K562 (cell line): ENCODE results near the gene PFDN4. TPM values are rescaled to one million over a fixed set of nuclear protein-coding genes. Genes with fewer than 3 reads are reported as not detected.
A peak's percentile ranks its signal among the peaks of the same experiment; 100 is the strongest.

Experiments
- ATAC-seq: fragments of 200-7000 bp; cut with Tn5 transposase; 3 replicates; pipeline ENCODE4 v1.9.1; 2020; ENCODE audit warnings: moderate library complexity
- BruUV-seq: library from RNA; stranded (reverse); fragments of 400-500 nt; replicated peaks from 2 replicates; lab custom pipeline; 2021; lab: Mats Ljungman, UMichigan
- CTCF ChIA-PET: fragments of 300-600 bp; formaldehyde crosslinking; extraction: SDS; loops from one replicate; lab custom pipeline; 2021; ENCODE audit warnings: low intra/inter-chr PET ratio; lab: Yijun Ruan, JAX
- POLR2A ChIA-PET: fragments of 300-600, 350-650 bp; sonication (Branson Sonifier 250); formaldehyde crosslinking; extraction: SDS; loops from one replicate; lab custom pipeline; 2021; ENCODE audit warnings: antibody characterized with exemption, inconsistent platforms; lab: Yijun Ruan, JAX
- DNase-seq, 4 experiments: peaks; one replicate each; pipeline versions ENCODE4 v3.0.0 to v3.0.0-alpha.2; 2011 to 2018; ENCODE audit warnings: low spot score in 3 of 4, mixed read lengths in 3 of 4; ENCODE audit errors: extremely low read depth in 1 of 4
- FAIRE-seq: peaks from 2 replicates; lab custom pipeline; 2011; peaks lifted over from hg19 to GRCh38; lab: Jason Lieb, UNC
- H2AFZ ChIP-seq: 2 replicates; pipeline ENCODE4 v1.6.0; 2011; ENCODE audit warnings: low read depth, low read length, control low read depth, inconsistent platforms
- H3K27ac ChIP-seq: fragments of 200-600 bp; 3 replicates; pipeline ENCODE4 v1.8.0; 2011; ENCODE audit warnings: low read depth, mild to moderate bottlenecking, control low read depth, inconsistent platforms, low read length, moderate library complexity, mixed read lengths; ENCODE audit errors: extremely low read depth
- H3K27me3 ChIP-seq, 2 experiments: fragments of 300-600 bp in 1 of 2; 2 replicates in 1 of 2; 3 replicates in 1 of 2; pipeline versions ENCODE4 v1.6.0 to v1.8.0; 2011; ENCODE audit warnings: inconsistent platforms in 2 of 2, low read length in 2 of 2, mild to moderate bottlenecking in 1 of 2, mixed read lengths in 1 of 2, moderate library complexity in 1 of 2; ENCODE audit not compliant: control insufficient read depth in 2 of 2, insufficient read depth in 2 of 2
- H3K36me3 ChIP-seq: fragments of 300-600 bp; 3 replicates; pipeline ENCODE4 v1.8.0; 2011; ENCODE audit warnings: mild to moderate bottlenecking, low read length, inconsistent platforms; ENCODE audit not compliant: control insufficient read depth, insufficient read depth
- H3K4me1 ChIP-seq, 2 experiments: fragments of 200-600 bp in 1 of 2; replicated peaks in 1 of 2; 2 replicates in 1 of 2; 3 replicates in 1 of 2; pipeline versions ENCODE4 v1.5.1 to v1.8.0; 2011; ENCODE audit warnings: inconsistent platforms in 2 of 2, low read length in 2 of 2, mild to moderate bottlenecking in 1 of 2, mixed read lengths in 1 of 2, moderate library complexity in 1 of 2; ENCODE audit not compliant: control insufficient read depth in 2 of 2, insufficient read depth in 2 of 2
- H3K4me2 ChIP-seq: 2 replicates; pipeline ENCODE4 v1.6.1; 2011; ENCODE audit warnings: low read length, control low read depth, inconsistent platforms, mixed read lengths; ENCODE audit not compliant: insufficient read depth
- H3K4me3 ChIP-seq: fragments of 200-600 bp; sonication (generic), shearing (Covaris generic); 2 replicates; pipeline ENCODE4 v1.5.1; 2016; ENCODE audit warnings: control low read depth, inconsistent platforms
- H3K79me2 ChIP-seq: fragments of 200-600 bp; 3 replicates; pipeline ENCODE4 v1.8.0; 2011; ENCODE audit warnings: low read length, inconsistent platforms; ENCODE audit not compliant: control insufficient read depth, insufficient read depth
- H3K9ac ChIP-seq, 2 experiments: 2 replicates each; pipeline versions ENCODE4 v1.6.0 to v1.6.1; 2011; ENCODE audit warnings: low read depth in 2 of 2, low read length in 2 of 2, control low read depth in 1 of 2, inconsistent platforms in 1 of 2, mild to moderate bottlenecking in 1 of 2, mixed read lengths in 1 of 2; ENCODE audit not compliant: insufficient read depth in 1 of 2
- H3K9me1 ChIP-seq: one replicate; pipeline ENCODE4 v1.6.0; 2011; ENCODE audit warnings: inconsistent platforms, mild to moderate bottlenecking, low read length, moderate library complexity; ENCODE audit not compliant: control insufficient read depth, insufficient read depth
- H3K9me3 ChIP-seq: replicated peaks from 2 replicates; pipeline ENCODE4 v1.5.1; 2011; ENCODE audit warnings: low read depth, low read length, inconsistent platforms; ENCODE audit not compliant: control insufficient read depth, insufficient read depth
- H4K20me1 ChIP-seq: replicated peaks from 2 replicates; pipeline ENCODE4 v1.6.1; 2011; ENCODE audit warnings: low read length, inconsistent platforms, mixed read lengths; ENCODE audit not compliant: control insufficient read depth, insufficient read depth
- CTCF ChIP-seq, 3 experiments: IDR thresholded peaks in 2 of 3; conservative IDR thresholded peaks in 1 of 3; 2 replicates each; pipeline ENCODE4 v1.5.1; 2011 to 2012; ENCODE audit warnings: low read length in 3 of 3, mild to moderate bottlenecking in 3 of 3, control low read depth in 2 of 3, improper control_type of control experiment in 1 of 3, inconsistent platforms in 1 of 3, low read depth in 1 of 3, mixed read lengths in 1 of 3, moderate library complexity in 1 of 3; ENCODE audit not compliant: insufficient read depth in 2 of 3
- EWSR1 ChIP-seq: fragments of 450-650 bp; IDR thresholded peaks from 2 replicates; pipeline ENCODE4 v1.6.1; 2018; ENCODE audit warnings: borderline replicate concordance, mild to moderate bottlenecking, low read depth, moderate library complexity; ENCODE audit not compliant: partially characterized antibody
- MAFG ChIP-seq: fragments of 450-650 bp; conservative IDR thresholded peaks from 2 replicates; pipeline ENCODE4 v1.6.1; 2016; ENCODE audit warnings: missing genetic modification characterization, missing compliant biosample characterization
- MYBL2 ChIP-seq, 2 experiments: fragments of 450-650 bp in 1 of 2; sonication (generic) in 1 of 2; formaldehyde crosslinking in 1 of 2; IDR thresholded peaks; 2 replicates each; pipeline versions ENCODE4 v1.6.1 to v1.8.1; 2017 to 2022; ENCODE audit warnings: borderline replicate concordance in 1 of 2, inconsistent platforms in 1 of 2, low read depth in 1 of 2, mild to moderate bottlenecking in 1 of 2, missing genetic modification reagents in 1 of 2, moderate library complexity in 1 of 2
- NCOR1 ChIP-seq: fragments of 450-650 bp; IDR thresholded peaks from 2 replicates; pipeline ENCODE4 v1.6.1; 2016; ENCODE audit warnings: mild to moderate bottlenecking, moderate library complexity
- NELFE ChIP-seq: IDR thresholded peaks from 2 replicates; pipeline ENCODE4 v1.6.1; 2011; ENCODE audit warnings: mild to moderate bottlenecking; ENCODE audit not compliant: insufficient read depth, insufficient read length
- PPARD ChIP-seq: fragments of 250-450 bp; sonication (Bioruptor Pico); IDR thresholded peaks from 2 replicates; pipeline ENCODE4 v1.8.0; 2022; ENCODE audit warnings: inconsistent platforms, mild to moderate bottlenecking, moderate library complexity
- RAD21 ChIP-seq, 2 experiments: fragments of 250-450 bp in 1 of 2; fragments of 450-650 bp in 1 of 2; sonication (Bioruptor Pico) in 1 of 2; formaldehyde crosslinking in 1 of 2; IDR thresholded peaks in 1 of 2; conservative IDR thresholded peaks in 1 of 2; 2 replicates each; pipeline versions ENCODE4 v1.4.0 to v1.8.0; 2020 to 2022; ENCODE audit warnings: mild to moderate bottlenecking in 2 of 2, moderate library complexity in 1 of 2
- ZBTB11 ChIP-seq, 3 experiments: fragments of 200-800 bp in 1 of 3; fragments of 250-450 bp in 1 of 3; fragments of 450-650 bp in 1 of 3; sonication (Bioruptor Pico) in 1 of 3; sonication (Bioruptor generic) in 1 of 3; formaldehyde crosslinking in 1 of 3; IDR thresholded peaks; 2 replicates each; pipeline versions ENCODE4 v1.6.1 to v1.8.0; 2016 to 2022; ENCODE audit warnings: mild to moderate bottlenecking in 2 of 3, missing genetic modification characterization in 2 of 3, missing compliant biosample characterization in 1 of 3, moderate library complexity in 1 of 3
- ZBTB34 ChIP-seq: fragments of 250-450 bp; sonication (Bioruptor Pico); IDR thresholded peaks from 2 replicates; pipeline ENCODE4 v1.8.0; 2021; ENCODE audit warnings: mild to moderate bottlenecking, moderate library complexity
- ZNF121 ChIP-seq: sonication (generic); formaldehyde crosslinking; conservative IDR thresholded peaks from 2 replicates; pipeline ENCODE4 v1.8.0; 2022; ENCODE audit warnings: missing genetic modification reagents
- WGBS: fragments of 100-300 bp; shearing (Covaris generic); methylation state at CpG from one replicate; pipeline ENCODE4 v1.1.6; 2016; ENCODE audit warnings: low coverage, mixed read lengths; ENCODE audit not compliant: insufficient coverage; ENCODE audit errors: missing lambda C conversion rate; 5-methylcytosine and 5-hydroxymethylcytosine counted together
- in situ Hi-C: fragments of 300-500 bp; cut with MboI; formaldehyde crosslinking; loops from 4 replicates; pipeline ENCODE4 v1.15.0; 2018; ENCODE audit warnings: inconsistent platforms, mixed read lengths
- intact Hi-C: fragments of 100-400 bp; cut with micrococcal nuclease; formaldehyde crosslinking; loops from 2 replicates; pipeline ENCODE4 v1.14.2; 2022
- polyA plus RNA-seq, 8 experiments: library from polyadenylated mRNA; depleted of rRNA in 4 of 8; stranded (reverse) in 5 of 8; unstranded in 3 of 8; fragments of >200 nt; fragmentation: Nextera tagmentation in 2 of 8; fragmentation: Illumina TruSeq in 1 of 8; extraction: Ambion mirVana in 2 of 8; extraction: Trizol in 1 of 8; gene quantifications; 2 replicates each; pipeline versions ENCODE4 v1.2.1 to v1.2.3, GENCODE V29; 2011 to 2014; ENCODE audit warnings: inconsistent platforms in 1 of 8, missing spikeins in 1 of 8
- total RNA-seq, 7 experiments: library from RNA; depleted of rRNA in 6 of 7; stranded (reverse); fragments of >200 nt in 6 of 7; fragmentation: Illumina TruSeq in 2 of 7; extraction: Trizol in 2 of 7; gene quantifications; 2 replicates each; pipeline versions ENCODE4 v1.2.1 to v1.2.3, GENCODE V29; 2011 to 2021; ENCODE audit warnings: low replicate concordance in 1 of 7

The PFDN4 gene
- total and polyA plus RNA-seq, 9 of the 15 experiments (the other 6 are each of a cell fraction or from before 2014, with no cell fraction given), result 60.1 to 214 (median 122) TPM

- no TSS peak for BruUV-seq
- Histone ChIP-seq H4K20me1 (no peaks in the 10 kb centered on the region), H3K9me1 (no peaks in the 10 kb centered on the region), H3K27me3 (peaks cover 3 to 21% of the 10 kb centered on the region in 2 experiments; a peak in 3 of 5 replicates), H3K27ac (no peak overlapping the region), H3K4me2 (no peak overlapping the region), H3K4me3 (no peak overlapping the region), H3K4me1 (no peaks in the 10 kb centered on the region), H3K79me2 (no peaks in the 10 kb centered on the region), H2AFZ (no peak overlapping the region), H3K9ac (no peak overlapping the region), H3K9me3 (no peaks in the 10 kb centered on the region), H3K36me3 (no peaks in the 10 kb centered on the region)
- FAIRE-seq (no peak), DNase-seq (no peak), ATAC-seq (no peak; the same call in 2 of the 3 replicates)
- POLR2A ChIA-PET, result interaction anchor here (1.1 kb wide), 1 partner anchor 91 kb away, joined by 6 read pairs; no protein-coding TSS in a partner anchor
- CTCF ChIA-PET, result interaction anchor here (0.6 to 3.1 kb wide), 2 partner anchors 101 to 258 kb away, joined by 3 to 30 read pairs; no protein-coding TSS in a partner anchor
- WGBS, result 15% methylated on average over 13 of the region's 13 CpGs
- intact Hi-C loops, result loop anchor here (5.0 to 10.0 kb wide), 2 partner anchors 233 to 256 kb away; no protein-coding TSS in a partner anchor
- in situ Hi-C loops, result loop anchor here (5.0 kb wide), 1 partner anchor 96 kb away; no protein-coding TSS in a partner anchor
- no peak for TF ChIP-seq NELFE
- peak; percentile 23 to 48 (median 46); a peak in 3 of 6 replicates for TF ChIP-seq CTCF (IDR thresholded peaks at IDR 0.05 in 2 of 3, conservative IDR thresholded peaks at IDR 0.05 in 1 of 3; ENCODE audit: insufficient read depth in 2 of 3, low read depth in 1 of 3, low read length in 3 of 3)
- no peak for TF ChIP-seq MAFG (tag)
- TF ChIP-seq RAD21 (CRISPR knock-in tag; conservative IDR thresholded peaks at IDR 0.05 in 1 of 2, IDR thresholded peaks at IDR 0.05 in 1 of 2), result peak; percentile 15 to 62; a peak in 3 of 4 replicates
- TF ChIP-seq PPARD (CRISPR knock-in tag), result no peak
- TF ChIP-seq MYBL2 (IDR thresholded peaks at IDR 0.05; ENCODE audit: low read depth), result no peak
- TF ChIP-seq MYBL2 (CRISPR knock-in tag; IDR thresholded peaks at IDR 0.05; ENCODE audit: borderline replicate concordance), result no peak
- no peak for TF ChIP-seq ZBTB34
- no peak for TF ChIP-seq ZNF121 (CRISPR knock-in tag)
- TF ChIP-seq NCOR1, result no peak
- TF ChIP-seq EWSR1, result peak; percentile 65
- TF ChIP-seq ZBTB11 (CRISPR knock-in tag; IDR thresholded peaks at IDR 0.05), result peak in 1 of 3 experiments; percentile 80; a peak in 2 of 6 replicates
These were observed 10.0 kb upstream of the PFDN4 start for GRCh38 chr20:54197621-54198604.
